GM12875 (cell line): ENCODE measurements around the gene PPEF1.

ENCODE experiments used
- H3K4me3 ChIP-seq: one replicate; pipeline ENCODE4 v1.5.1; 2011; ENCODE audit warnings: low read depth, low read length, control low read depth
- TF ChIP-seq, protein P1 (sequence below): IDR thresholded peaks from 2 replicates; pipeline ENCODE4 v1.5.1; 2011; ENCODE audit warnings: low read depth, mild to moderate bottlenecking, control low read depth, inconsistent platforms, low read length, moderate library complexity, borderline replicate concordance; ENCODE audit not compliant: insufficient read depth

Gene PPEF1

GRCh38 chrX:18707426-18708049 is at the start of gene PPEF1:
TSS of gene PPEF1 (plus strand) at chrX:18707645. CDS start at chrX:18707781, 136 bp downstream.
- TF ChIP-seq, protein P1, sequence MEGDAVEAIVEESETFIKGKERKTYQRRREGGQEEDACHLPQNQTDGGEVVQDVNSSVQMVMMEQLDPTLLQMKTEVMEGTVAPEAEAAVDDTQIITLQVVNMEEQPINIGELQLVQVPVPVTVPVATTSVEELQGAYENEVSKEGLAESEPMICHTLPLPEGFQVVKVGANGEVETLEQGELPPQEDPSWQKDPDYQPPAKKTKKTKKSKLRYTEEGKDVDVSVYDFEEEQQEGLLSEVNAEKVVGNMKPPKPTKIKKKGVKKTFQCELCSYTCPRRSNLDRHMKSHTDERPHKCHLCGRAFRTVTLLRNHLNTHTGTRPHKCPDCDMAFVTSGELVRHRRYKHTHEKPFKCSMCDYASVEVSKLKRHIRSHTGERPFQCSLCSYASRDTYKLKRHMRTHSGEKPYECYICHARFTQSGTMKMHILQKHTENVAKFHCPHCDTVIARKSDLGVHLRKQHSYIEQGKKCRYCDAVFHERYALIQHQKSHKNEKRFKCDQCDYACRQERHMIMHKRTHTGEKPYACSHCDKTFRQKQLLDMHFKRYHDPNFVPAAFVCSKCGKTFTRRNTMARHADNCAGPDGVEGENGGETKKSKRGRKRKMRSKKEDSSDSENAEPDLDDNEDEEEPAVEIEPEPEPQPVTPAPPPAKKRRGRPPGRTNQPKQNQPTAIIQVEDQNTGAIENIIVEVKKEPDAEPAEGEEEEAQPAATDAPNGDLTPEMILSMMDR = no peak
- H3K4me3 ChIP-seq = no peak within 1 kb of the TSS

- TF ChIP-seq, protein P1 = no peak
- H3K4me3 ChIP-seq = no peak overlapping the region
Observed at GRCh38 chrX:18661273-18661672, 46.2 kb upstream of the PPEF1 start.

DNA sequence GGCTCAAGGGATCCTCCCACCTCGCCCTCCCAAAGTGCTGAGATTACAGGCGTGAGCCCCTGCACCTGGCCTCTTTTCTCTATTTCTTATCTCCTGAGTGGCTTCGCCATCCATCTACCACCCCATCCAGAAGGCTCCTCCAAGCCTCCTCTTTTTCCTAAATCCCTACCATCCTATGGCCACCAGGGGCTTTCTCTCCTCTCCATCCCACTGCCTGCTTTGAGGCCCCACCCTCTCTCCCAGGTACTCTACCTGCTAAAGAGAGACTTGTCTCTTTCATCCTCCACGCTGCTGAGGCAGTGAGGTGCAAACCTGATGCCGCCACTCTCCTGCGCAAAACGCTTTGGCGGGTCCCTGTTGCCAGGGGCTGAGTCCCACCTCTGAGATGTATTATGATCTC is 42.5 kb upstream of the PPEF1 start:
- no peak overlapping the region for H3K4me3 ChIP-seq
- TF ChIP-seq, protein P1 = no peak

- no peak overlapping the region for H3K4me3 ChIP-seq
- TF ChIP-seq, protein P1 = no peak
Observed at GRCh38 chrX:18666614-18667013, 40.8 kb upstream of the PPEF1 start.

- TF ChIP-seq, protein P1 = no peak
- H3K4me3 ChIP-seq = no peak overlapping the region
Observed at GRCh38 chrX:18668071-18668835, 39.2 kb upstream of the PPEF1 start.

DNA sequence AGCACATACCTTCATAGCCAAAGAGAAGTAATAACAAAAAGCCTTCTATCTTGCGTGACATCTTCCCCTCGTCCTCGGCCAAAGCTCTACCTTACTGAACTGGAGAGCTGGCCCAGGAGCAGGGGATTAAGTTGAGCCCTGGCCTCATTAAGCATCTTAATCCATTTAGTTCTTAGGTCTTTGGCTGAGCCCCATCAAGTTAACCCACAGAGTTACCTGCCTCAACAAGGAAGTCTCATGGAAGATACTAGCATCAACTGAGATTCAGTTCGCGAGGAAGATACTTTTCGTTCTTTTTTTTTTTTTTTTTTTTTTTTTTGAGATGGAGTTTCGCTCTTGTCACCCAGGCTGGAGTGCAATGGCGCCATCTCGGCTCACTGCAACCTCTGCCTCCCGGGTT is 35.4 kb upstream of the PPEF1 start, which contains the start of gene RS1:
RS1 (minus strand) TSS at position 101 of the 400 bp plus-strand sequence; CDS start at position 61, 40 bp downstream.
- no peak within 1 kb of the TSS for H3K4me3 ChIP-seq
- TF ChIP-seq, protein P1 = no peak

GRCh38 chrX:18674417-18674787 is 33.0 kb upstream of the PPEF1 start:
- TF ChIP-seq, protein P1 = no peak

More at GRCh38 chrX:18674417-18674787, 33.0 kb upstream of the PPEF1 start:
- peak overlapping the region; percentile 45 for H3K4me3 ChIP-seq
